ENCODE data around the gene SFRP5. TPM values are rescaled to one million over a fixed set of nuclear protein-coding genes. Genes with fewer than 3 reads are reported as not detected.
A peak's percentile ranks its signal among the peaks of the same experiment; 100 is the strongest.

The SFRP5 gene
- total RNA-seq, 1 experiment from 2014 or later: 3.5 TPM

GRCh38 chr10:97805949-97806348, 34.1 kb upstream of the SFRP5 start (continued):
- TF ChIP-seq ATF3 (CRISPR knock-in tag; conservative IDR thresholded peaks at IDR 0.05) (no peak), TEAD1 (CRISPR knock-in tag; IDR thresholded peaks at IDR 0.05) (no peak), ESRRA (CRISPR knock-in tag; IDR thresholded peaks at IDR 0.05; ENCODE audit: borderline replicate concordance) (no peak)
- TF ChIP-seq, protein P1, sequence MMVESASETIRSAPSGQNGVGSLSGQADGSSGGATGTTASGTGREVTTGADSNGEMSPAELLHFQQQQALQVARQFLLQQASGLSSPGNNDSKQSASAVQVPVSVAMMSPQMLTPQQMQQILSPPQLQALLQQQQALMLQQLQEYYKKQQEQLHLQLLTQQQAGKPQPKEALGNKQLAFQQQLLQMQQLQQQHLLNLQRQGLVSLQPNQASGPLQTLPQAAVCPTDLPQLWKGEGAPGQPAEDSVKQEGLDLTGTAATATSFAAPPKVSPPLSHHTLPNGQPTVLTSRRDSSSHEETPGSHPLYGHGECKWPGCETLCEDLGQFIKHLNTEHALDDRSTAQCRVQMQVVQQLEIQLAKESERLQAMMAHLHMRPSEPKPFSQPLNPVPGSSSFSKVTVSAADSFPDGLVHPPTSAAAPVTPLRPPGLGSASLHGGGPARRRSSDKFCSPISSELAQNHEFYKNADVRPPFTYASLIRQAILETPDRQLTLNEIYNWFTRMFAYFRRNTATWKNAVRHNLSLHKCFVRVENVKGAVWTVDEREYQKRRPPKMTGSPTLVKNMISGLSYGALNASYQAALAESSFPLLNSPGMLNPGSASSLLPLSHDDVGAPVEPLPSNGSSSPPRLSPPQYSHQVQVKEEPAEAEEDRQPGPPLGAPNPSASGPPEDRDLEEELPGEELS (CRISPR knock-in tag; IDR thresholded peaks at IDR 0.05): no peak

GRCh38 chr10:97805096-97805884, 33.5 kb upstream of the SFRP5 start:
- Mint-ChIP-seq H3K36me3 (no peaks in the 10 kb centered on the region), H3K4me3 (no peak overlapping the region), H3K27me3 (ENCODE audit: low read depth) (no peaks in the 10 kb centered on the region; the same call in 1 of the 2 replicates), H3K9me3 (no peaks in the 10 kb centered on the region), H3K27ac (no peak overlapping the region), H3K4me1 (peaks cover 18% of the 10 kb centered on the region)
- ATAC-seq (peak; percentile 80), DNase-seq (ENCODE audit: low spot score) (peak; percentile 51)
- POLR2A ChIA-PET: no interaction called here
- TF ChIP-seq ZNF423 (CRISPR knock-in tag; IDR thresholded peaks at IDR 0.05) (no peak), CREB1 (CRISPR knock-in tag; IDR thresholded peaks at IDR 0.05) (no peak), TCF7 (CRISPR knock-in tag; IDR thresholded peaks at IDR 0.05; ENCODE audit: low read depth) (no peak), ZNF219 (CRISPR knock-in tag; IDR thresholded peaks at IDR 0.05; ENCODE audit: borderline replicate concordance) (no peak), NR1H2 (CRISPR knock-in tag; IDR thresholded peaks at IDR 0.05) (no peak), ZNF396 (CRISPR knock-in tag; IDR thresholded peaks at IDR 0.05; ENCODE audit: borderline replicate concordance) (no peak), FOXK1 (CRISPR knock-in tag; IDR thresholded peaks at IDR 0.05) (no peak), EMX1 (CRISPR knock-in tag; IDR thresholded peaks at IDR 0.05) (no peak), SMAD4 (CRISPR knock-in tag; IDR thresholded peaks at IDR 0.05) (no peak), TEAD1 (CRISPR knock-in tag; IDR thresholded peaks at IDR 0.05) (no peak), NR2C2 (CRISPR knock-in tag; IDR thresholded peaks at IDR 0.05) (no peak), GRHL2 (CRISPR knock-in tag; IDR thresholded peaks at IDR 0.05; ENCODE audit: insufficient replicate concordance, severe bottlenecking) (no peak), ESRRA (CRISPR knock-in tag; IDR thresholded peaks at IDR 0.05; ENCODE audit: borderline replicate concordance) (no peak), NR3C1 (CRISPR knock-in tag; conservative IDR thresholded peaks at IDR 0.05; ENCODE audit: low read depth) (no peak), AR (CRISPR knock-in tag; IDR thresholded peaks at IDR 0.05) (no peak)
- TF ChIP-seq, protein P2, sequence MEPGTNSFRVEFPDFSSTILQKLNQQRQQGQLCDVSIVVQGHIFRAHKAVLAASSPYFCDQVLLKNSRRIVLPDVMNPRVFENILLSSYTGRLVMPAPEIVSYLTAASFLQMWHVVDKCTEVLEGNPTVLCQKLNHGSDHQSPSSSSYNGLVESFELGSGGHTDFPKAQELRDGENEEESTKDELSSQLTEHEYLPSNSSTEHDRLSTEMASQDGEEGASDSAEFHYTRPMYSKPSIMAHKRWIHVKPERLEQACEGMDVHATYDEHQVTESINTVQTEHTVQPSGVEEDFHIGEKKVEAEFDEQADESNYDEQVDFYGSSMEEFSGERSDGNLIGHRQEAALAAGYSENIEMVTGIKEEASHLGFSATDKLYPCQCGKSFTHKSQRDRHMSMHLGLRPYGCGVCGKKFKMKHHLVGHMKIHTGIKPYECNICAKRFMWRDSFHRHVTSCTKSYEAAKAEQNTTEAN (CRISPR knock-in tag; IDR thresholded peaks at IDR 0.05): no peak
- TF ChIP-seq, protein P3, sequence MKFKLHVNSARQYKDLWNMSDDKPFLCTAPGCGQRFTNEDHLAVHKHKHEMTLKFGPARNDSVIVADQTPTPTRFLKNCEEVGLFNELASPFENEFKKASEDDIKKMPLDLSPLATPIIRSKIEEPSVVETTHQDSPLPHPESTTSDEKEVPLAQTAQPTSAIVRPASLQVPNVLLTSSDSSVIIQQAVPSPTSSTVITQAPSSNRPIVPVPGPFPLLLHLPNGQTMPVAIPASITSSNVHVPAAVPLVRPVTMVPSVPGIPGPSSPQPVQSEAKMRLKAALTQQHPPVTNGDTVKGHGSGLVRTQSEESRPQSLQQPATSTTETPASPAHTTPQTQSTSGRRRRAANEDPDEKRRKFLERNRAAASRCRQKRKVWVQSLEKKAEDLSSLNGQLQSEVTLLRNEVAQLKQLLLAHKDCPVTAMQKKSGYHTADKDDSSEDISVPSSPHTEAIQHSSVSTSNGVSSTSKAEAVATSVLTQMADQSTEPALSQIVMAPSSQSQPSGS (CRISPR knock-in tag; IDR thresholded peaks at IDR 0.05; ENCODE audit: borderline replicate concordance, low read depth): no peak
- TF ChIP-seq, protein P4, sequence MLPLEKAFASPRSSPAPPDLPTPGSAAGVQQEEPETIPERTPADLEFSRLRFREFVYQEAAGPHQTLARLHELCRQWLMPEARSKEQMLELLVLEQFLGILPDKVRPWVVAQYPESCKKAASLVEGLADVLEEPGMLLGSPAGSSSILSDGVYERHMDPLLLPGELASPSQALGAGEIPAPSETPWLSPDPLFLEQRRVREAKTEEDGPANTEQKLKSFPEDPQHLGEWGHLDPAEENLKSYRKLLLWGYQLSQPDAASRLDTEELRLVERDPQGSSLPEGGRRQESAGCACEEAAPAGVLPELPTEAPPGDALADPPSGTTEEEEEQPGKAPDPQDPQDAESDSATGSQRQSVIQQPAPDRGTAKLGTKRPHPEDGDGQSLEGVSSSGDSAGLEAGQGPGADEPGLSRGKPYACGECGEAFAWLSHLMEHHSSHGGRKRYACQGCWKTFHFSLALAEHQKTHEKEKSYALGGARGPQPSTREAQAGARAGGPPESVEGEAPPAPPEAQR (CRISPR knock-in tag; IDR thresholded peaks at IDR 0.05): no peak
- TF ChIP-seq, protein P5, sequence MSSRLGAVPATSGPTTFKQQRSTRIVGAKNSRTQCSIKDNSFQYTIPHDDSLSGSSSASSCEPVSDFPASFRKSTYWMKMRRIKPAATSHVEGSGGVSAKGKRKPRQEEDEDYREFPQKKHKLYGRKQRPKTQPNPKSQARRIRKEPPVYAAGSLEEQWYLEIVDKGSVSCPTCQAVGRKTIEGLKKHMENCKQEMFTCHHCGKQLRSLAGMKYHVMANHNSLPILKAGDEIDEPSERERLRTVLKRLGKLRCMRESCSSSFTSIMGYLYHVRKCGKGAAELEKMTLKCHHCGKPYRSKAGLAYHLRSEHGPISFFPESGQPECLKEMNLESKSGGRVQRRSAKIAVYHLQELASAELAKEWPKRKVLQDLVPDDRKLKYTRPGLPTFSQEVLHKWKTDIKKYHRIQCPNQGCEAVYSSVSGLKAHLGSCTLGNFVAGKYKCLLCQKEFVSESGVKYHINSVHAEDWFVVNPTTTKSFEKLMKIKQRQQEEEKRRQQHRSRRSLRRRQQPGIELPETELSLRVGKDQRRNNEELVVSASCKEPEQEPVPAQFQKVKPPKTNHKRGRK (CRISPR knock-in tag; IDR thresholded peaks at IDR 0.05; ENCODE audit: borderline replicate concordance): no peak
- CTCF ChIA-PET: interaction anchor here (1.3 to 3.7 kb wide), 3 partner anchors 13 to 224 kb away, joined by 4 to 18 read pairs (median 6); no protein-coding TSS in a partner anchor
